KOPT-K1 (cell line): ENCODE results near the gene LOXL3.

Experiments
- H3K27ac ChIP-seq: fragments of 200-600 bp; sonication (generic); 2 replicates; pipeline ENCODE4 v1.5.1; 2016; ENCODE audit warnings: antibody characterized with exemption, mild to moderate bottlenecking, low read depth, low read length; ENCODE audit not compliant: poor library complexity, severe bottlenecking
- H3K36me3 ChIP-seq: fragments of 200-600 bp; sonication (generic); 2 replicates; pipeline ENCODE4 v1.5.1; 2017; ENCODE audit warnings: antibody characterized with exemption, mild to moderate bottlenecking, low read length, moderate library complexity; ENCODE audit not compliant: insufficient read depth
- H3K9me3 ChIP-seq: fragments of 200-600 bp; sonication (generic); 2 replicates; pipeline ENCODE4 v1.5.1; 2017; ENCODE audit warnings: antibody characterized with exemption, low read length, mild to moderate bottlenecking; ENCODE audit not compliant: insufficient read depth, poor library complexity, severe bottlenecking

The LOXL3 gene

GRCh38 chr2:74548900-74549826 is 4.6 kb downstream of the LOXL3 start:
- H3K27ac ChIP-seq, result no peak overlapping the region
- no peaks in the 10 kb centered on the region for H3K9me3 ChIP-seq
- no peaks in the 10 kb centered on the region for H3K36me3 ChIP-seq

GRCh38 chr2:74548285-74548899 is 5.3 kb downstream of the LOXL3 start:
- Histone ChIP-seq H3K9me3 (no peaks in the 10 kb centered on the region), H3K27ac (no peak overlapping the region)

GRCh38 chr2:74546004-74546403 is 7.7 kb downstream of the LOXL3 start:
- Histone ChIP-seq H3K9me3 (no peaks in the 10 kb centered on the region), H3K27ac (no peak overlapping the region), H3K36me3 (no peaks in the 10 kb centered on the region)

More at GRCh38 chr2:74548285-74548899, 5.3 kb downstream of the LOXL3 start:
- no peaks in the 10 kb centered on the region for H3K36me3 ChIP-seq

- no peaks in the 10 kb centered on the region for H3K36me3 ChIP-seq
- no peaks in the 10 kb centered on the region for H3K9me3 ChIP-seq
- H3K27ac ChIP-seq, result no peak overlapping the region
These were observed 9.1 kb downstream of the LOXL3 start for GRCh38 chr2:74544634-74545033.

GRCh38 chr2:74542978-74543377 is 10.8 kb downstream of the LOXL3 start:
- Histone ChIP-seq H3K27ac (no peak overlapping the region), H3K9me3 (no peaks in the 10 kb centered on the region), H3K36me3 (no peaks in the 10 kb centered on the region)

GRCh38 chr2:74540291-74540690 is 13.5 kb downstream of the LOXL3 start:
- Histone ChIP-seq H3K27ac (no peak overlapping the region), H3K36me3 (no peaks in the 10 kb centered on the region), H3K9me3 (no peaks in the 10 kb centered on the region)

- Histone ChIP-seq H3K27ac (no peak overlapping the region), H3K36me3 (peaks cover 3% of the 10 kb centered on the region; the same call in 1 of the 2 replicates)
These were observed 14.8 kb downstream of the LOXL3 start for GRCh38 chr2:74538881-74539339.

GRCh38 chr2:74537140-74537539 is 16.6 kb downstream of the LOXL3 start:
- H3K36me3 ChIP-seq, result peaks cover 20% of the 10 kb centered on the region
- no peaks in the 10 kb centered on the region for H3K9me3 ChIP-seq
- no peak overlapping the region for H3K27ac ChIP-seq

More at GRCh38 chr2:74538881-74539339, 14.8 kb downstream of the LOXL3 start:
- H3K9me3 ChIP-seq, result no peaks in the 10 kb centered on the region

GRCh38 chr2:74536166-74536950 is 17.4 kb downstream of the LOXL3 start:
- peaks cover 27% of the 10 kb centered on the region for H3K36me3 ChIP-seq
- no peak overlapping the region for H3K27ac ChIP-seq
- H3K9me3 ChIP-seq, result no peaks in the 10 kb centered on the region

GRCh38 chr2:74535440-74535965 is 18.2 kb downstream of the LOXL3 start:
- Histone ChIP-seq H3K36me3 (peaks cover 30% of the 10 kb centered on the region), H3K9me3 (no peaks in the 10 kb centered on the region)

GRCh38 chr2:74534411-74534810 is 19.3 kb downstream of the LOXL3 start:
- H3K27ac ChIP-seq, result no peak overlapping the region
- H3K36me3 ChIP-seq, result peaks cover 30% of the 10 kb centered on the region
- no peaks in the 10 kb centered on the region for H3K9me3 ChIP-seq

More at GRCh38 chr2:74535440-74535965, 18.2 kb downstream of the LOXL3 start:
- H3K27ac ChIP-seq, result no peak overlapping the region

GRCh38 chr2:74533464-74533863 is 20.3 kb downstream of the LOXL3 start:
- Histone ChIP-seq H3K36me3 (peaks cover 30% of the 10 kb centered on the region), H3K27ac (no peak overlapping the region), H3K9me3 (no peaks in the 10 kb centered on the region)

- Histone ChIP-seq H3K36me3 (peaks cover 42% of the 10 kb centered on the region), H3K27ac (no peak overlapping the region), H3K9me3 (no peaks in the 10 kb centered on the region)
These were observed 21.5 kb downstream of the LOXL3 start for GRCh38 chr2:74532222-74532621.

GRCh38 chr2:74531666-74532065 is 22.1 kb downstream of the LOXL3 start:
- H3K36me3 ChIP-seq, result peaks cover 47% of the 10 kb centered on the region
- H3K9me3 ChIP-seq, result no peaks in the 10 kb centered on the region
- H3K27ac ChIP-seq, result peak overlapping the region; percentile 91
